DND-41 (cell line): ENCODE measurements around the gene TCEA3.

Experiments used
- ATAC-seq: fragments of 200-7000 bp; cut with Tn5 transposase; 3 replicates; pipeline ENCODE4 v1.9.1; 2021; ENCODE audit warnings: low read depth; ENCODE audit not compliant: insufficient read depth
- DNase-seq: peaks from one replicate; pipeline ENCODE4 v3.0.0-alpha.2; 2020
- H2AFZ ChIP-seq: 2 replicates; pipeline ENCODE4 v1.6.0; 2012; ENCODE audit warnings: low read depth, low read length
- H3K27ac ChIP-seq: 2 replicates; pipeline ENCODE4 v1.5.1; 2012; ENCODE audit warnings: low read length, inconsistent platforms
- H3K27me3 ChIP-seq: fragments of 200-600 bp; sonication (generic); 2 replicates; pipeline ENCODE4 v1.6.0; 2012; ENCODE audit warnings: low read length, mild to moderate bottlenecking, inconsistent platforms; ENCODE audit not compliant: insufficient read depth, poor library complexity
- H3K36me3 ChIP-seq: 2 replicates; pipeline ENCODE4 v1.5.1; 2012; ENCODE audit warnings: low read length, inconsistent platforms; ENCODE audit not compliant: insufficient read depth
- H3K4me1 ChIP-seq: 2 replicates; pipeline ENCODE4 v1.5.1; 2012; ENCODE audit warnings: mild to moderate bottlenecking, low read length; ENCODE audit not compliant: insufficient read depth
- H3K4me2 ChIP-seq: 2 replicates; pipeline ENCODE4 v1.6.0; 2012; ENCODE audit warnings: mild to moderate bottlenecking, moderate library complexity, low read length, inconsistent platforms; ENCODE audit not compliant: insufficient read depth
- H3K4me3 ChIP-seq, 2 experiments: fragments of 200-600 bp in 1 of 2; shearing (Covaris generic) in 1 of 2; 2 replicates each; pipeline ENCODE4 v1.5.1; 2012 to 2016; ENCODE audit warnings: inconsistent platforms in 2 of 2, low read length in 2 of 2, mild to moderate bottlenecking in 2 of 2, low read depth in 1 of 2, moderate library complexity in 1 of 2
- H3K79me2 ChIP-seq: 2 replicates; pipeline ENCODE4 v1.6.0; 2012; ENCODE audit warnings: low read length, inconsistent platforms; ENCODE audit not compliant: insufficient read depth
- H3K9ac ChIP-seq: 2 replicates; pipeline ENCODE4 v1.6.0; 2012; ENCODE audit warnings: low read depth, mild to moderate bottlenecking, inconsistent platforms, low read length, moderate library complexity
- H3K9me3 ChIP-seq: 2 replicates; pipeline ENCODE4 v1.5.1; 2012; ENCODE audit warnings: low read length, moderate library complexity, mild to moderate bottlenecking, inconsistent platforms; ENCODE audit not compliant: insufficient read depth, severe bottlenecking
- H4K20me1 ChIP-seq: 2 replicates; pipeline ENCODE4 v1.6.0; 2012; ENCODE audit warnings: low read length; ENCODE audit not compliant: insufficient read depth
- CTCF ChIP-seq: IDR thresholded peaks from 2 replicates; pipeline ENCODE4 v1.5.1; 2012; ENCODE audit warnings: borderline replicate concordance, low read length, moderate library complexity, mild to moderate bottlenecking; ENCODE audit not compliant: poor library complexity, severe bottlenecking; ENCODE audit errors: extremely low read depth
- EZH2 ChIP-seq: IDR thresholded peaks from 3 replicates; pipeline ENCODE4 v1.6.1; 2012; ENCODE audit warnings: borderline replicate concordance, low read depth, mild to moderate bottlenecking, moderate library complexity, low read length, inconsistent platforms; ENCODE audit not compliant: severe bottlenecking

The TCEA3 gene

GRCh38 chr1:23395154-23395724 lies 29.3 kb downstream of the TCEA3 start:
- no peak for ATAC-seq
- H2AFZ ChIP-seq, result no peak overlapping the region
- DNase-seq, result no peak
- no peak overlapping the region for H3K9ac ChIP-seq
- H3K9me3 ChIP-seq, result no peaks in the 10 kb centered on the region
- no peak overlapping the region for H3K4me3 ChIP-seq
- no peaks in the 10 kb centered on the region for H3K4me1 ChIP-seq
- TF ChIP-seq EZH2, result no peak
- TF ChIP-seq CTCF, result no peak
- no peaks in the 10 kb centered on the region for H3K79me2 ChIP-seq
- H3K4me2 ChIP-seq, result no peak overlapping the region
- no peaks in the 10 kb centered on the region for H4K20me1 ChIP-seq
- no peaks in the 10 kb centered on the region for H3K36me3 ChIP-seq
- H3K27ac ChIP-seq, result no peak overlapping the region
- no peaks in the 10 kb centered on the region for H3K27me3 ChIP-seq

- TF ChIP-seq CTCF (no peak), EZH2 (no peak)
- H3K36me3 ChIP-seq, result no peaks in the 10 kb centered on the region
- no peak overlapping the region for H2AFZ ChIP-seq
- no peak for DNase-seq
- no peaks in the 10 kb centered on the region for H3K27me3 ChIP-seq
- no peak for ATAC-seq
- H3K27ac ChIP-seq, result no peak overlapping the region
- no peak overlapping the region for H3K9ac ChIP-seq
- H4K20me1 ChIP-seq, result no peaks in the 10 kb centered on the region
- H3K4me1 ChIP-seq, result no peaks in the 10 kb centered on the region
- H3K79me2 ChIP-seq, result no peaks in the 10 kb centered on the region
- no peak overlapping the region for H3K4me3 ChIP-seq
- no peak overlapping the region for H3K4me2 ChIP-seq
- H3K9me3 ChIP-seq, result no peaks in the 10 kb centered on the region
Observed at GRCh38 chr1:23394684-23395083, 29.9 kb downstream of the TCEA3 start.

GRCh38 chr1:23394181-23394580 lies 30.4 kb downstream of the TCEA3 start:
- no peaks in the 10 kb centered on the region for H3K36me3 ChIP-seq
- no peak overlapping the region for H2AFZ ChIP-seq
- no peaks in the 10 kb centered on the region for H3K9me3 ChIP-seq
- H3K4me3 ChIP-seq, result no peak overlapping the region
- ATAC-seq (no peak), DNase-seq (no peak)
- no peaks in the 10 kb centered on the region for H4K20me1 ChIP-seq
- no peak overlapping the region for H3K4me2 ChIP-seq
- no peak overlapping the region for H3K9ac ChIP-seq
- H3K4me1 ChIP-seq, result no peaks in the 10 kb centered on the region
- no peak overlapping the region for H3K27ac ChIP-seq
- TF ChIP-seq CTCF, result no peak
- no peak for TF ChIP-seq EZH2
- H3K27me3 ChIP-seq, result no peaks in the 10 kb centered on the region
- no peaks in the 10 kb centered on the region for H3K79me2 ChIP-seq

GRCh38 chr1:23393706-23394105 lies 30.8 kb downstream of the TCEA3 start:
- Histone ChIP-seq H3K79me2 (no peaks in the 10 kb centered on the region), H3K4me2 (no peak overlapping the region), H3K4me3 (no peak overlapping the region), H3K4me1 (no peaks in the 10 kb centered on the region), H3K9me3 (no peaks in the 10 kb centered on the region), H2AFZ (no peak overlapping the region), H3K9ac (no peak overlapping the region), H3K36me3 (no peaks in the 10 kb centered on the region), H4K20me1 (no peaks in the 10 kb centered on the region), H3K27me3 (no peaks in the 10 kb centered on the region), H3K27ac (no peak overlapping the region)
- no peak for TF ChIP-seq EZH2
- TF ChIP-seq CTCF, result no peak
- DNase-seq (no peak), ATAC-seq (no peak)
